GM19351 (cell line): ENCODE data around the gene KIF13A.
A peak's percentile ranks its signal among the peaks of the same experiment; 100 is the strongest.
"Not testable (repeated sequence)": the region's sequence is repeated elsewhere in the genome, so short reads cannot be mapped to it uniquely, and the experiment has no call there.

ENCODE experiments used
- ATAC-seq: cut with Tn5 transposase; IDR thresholded peaks from one replicate; pipeline ENCODE4 v1.9.1; 2021; ENCODE audit warnings: mild to moderate bottlenecking, moderate library complexity; ENCODE audit not compliant: unreplicated experiment

The KIF13A gene

DNA sequence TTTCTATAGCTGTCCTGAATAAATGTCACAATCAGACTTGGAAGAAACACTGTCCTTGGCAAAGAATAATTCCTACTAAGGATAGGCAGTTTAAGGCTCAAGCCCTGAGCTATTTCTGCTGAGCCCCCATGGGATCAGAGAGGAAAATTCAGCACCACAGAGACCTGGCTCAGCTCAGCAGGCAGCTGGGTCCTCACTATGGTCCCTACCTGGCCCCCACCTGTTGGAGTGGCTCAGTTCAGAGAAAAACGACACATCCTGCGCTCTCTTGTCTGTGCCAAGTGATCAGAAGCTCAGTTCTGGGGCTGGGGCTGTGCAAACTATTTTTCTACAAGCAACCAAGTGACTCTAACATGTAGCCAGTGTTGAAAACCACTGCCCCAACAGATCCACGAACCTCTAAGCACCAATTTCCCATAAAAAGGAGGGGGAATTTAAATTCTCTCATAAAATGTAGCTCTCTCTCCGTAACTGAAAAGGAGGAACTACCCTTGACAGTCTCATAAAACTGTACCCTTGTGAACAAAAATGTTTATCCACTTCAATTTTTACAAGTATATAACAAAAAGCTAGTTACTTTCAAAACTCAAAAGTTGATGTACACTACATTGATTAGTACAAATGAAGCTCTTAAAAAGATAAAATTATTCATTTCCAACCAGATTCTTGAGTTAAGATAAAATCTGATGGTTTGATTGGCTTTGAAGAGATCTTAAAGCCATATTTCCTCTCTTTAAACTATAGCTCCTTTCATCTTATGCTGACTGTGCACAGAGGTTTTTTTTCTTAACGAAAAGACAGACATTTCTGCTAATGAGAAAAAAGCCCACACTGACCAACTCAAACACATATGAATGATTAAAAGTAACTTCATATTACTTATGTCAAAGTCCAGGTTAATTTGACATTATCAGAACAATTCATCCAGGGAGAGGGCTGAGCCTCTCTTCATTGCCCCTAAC is 52.0 kb downstream of the KIF13A start:
- ATAC-seq: no peak

DNA sequence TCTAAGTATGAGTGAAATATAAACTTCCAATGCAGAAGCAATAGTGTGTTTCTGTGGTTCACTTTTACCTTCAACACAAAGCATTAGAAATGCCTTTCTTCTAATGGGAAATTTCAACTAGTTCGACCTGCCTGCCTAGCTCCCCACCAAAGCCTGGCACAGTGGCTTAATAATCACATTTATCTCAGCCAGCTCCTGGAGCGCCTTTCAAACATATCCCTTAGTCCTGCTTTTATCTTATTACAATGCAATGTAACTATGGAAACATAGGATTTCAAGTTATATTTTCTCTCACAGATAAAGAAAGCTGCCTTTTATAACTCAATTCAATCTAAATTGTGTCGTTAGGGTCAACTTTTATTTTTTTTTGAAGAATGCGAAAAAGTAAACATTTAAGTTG is 53.7 kb downstream of the KIF13A start:
- ATAC-seq: no peak

GRCh38 chr6:17932330-17932852 is 55.0 kb downstream of the KIF13A start:
- ATAC-seq: no peak

DNA sequence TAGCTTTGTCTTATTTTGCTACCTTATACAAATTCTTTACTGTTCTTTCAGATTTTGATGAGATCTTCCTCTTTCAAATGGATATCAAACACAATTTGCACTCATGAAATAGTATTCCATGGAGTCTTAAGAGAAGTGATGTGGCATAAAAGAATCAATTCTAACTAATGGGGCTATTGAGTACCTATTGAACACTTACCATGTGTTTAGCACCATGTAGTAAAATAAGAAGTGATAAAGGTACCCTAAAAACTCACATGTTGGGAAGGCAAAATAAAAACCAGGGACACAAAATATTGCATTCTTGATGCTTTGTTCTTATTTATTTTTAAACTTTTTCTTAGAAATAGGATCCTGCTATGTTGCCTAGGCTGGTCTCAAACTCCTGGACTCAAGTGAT is 56.2 kb downstream of the KIF13A start:
- no peak for ATAC-seq

- ATAC-seq: no peak
These were observed 57.0 kb downstream of the KIF13A start for GRCh38 chr6:17930321-17930993.

- no peak for ATAC-seq
These were observed 58.7 kb downstream of the KIF13A start for GRCh38 chr6:17928514-17929430.

- no peak for ATAC-seq
These were observed 59.7 kb downstream of the KIF13A start for GRCh38 chr6:17927705-17928104.

GRCh38 chr6:17923401-17923863 is 64.0 kb downstream of the KIF13A start:
- ATAC-seq: no peak

GRCh38 chr6:17921454-17921853 is 66.0 kb downstream of the KIF13A start:
- ATAC-seq: no peak

DNA sequence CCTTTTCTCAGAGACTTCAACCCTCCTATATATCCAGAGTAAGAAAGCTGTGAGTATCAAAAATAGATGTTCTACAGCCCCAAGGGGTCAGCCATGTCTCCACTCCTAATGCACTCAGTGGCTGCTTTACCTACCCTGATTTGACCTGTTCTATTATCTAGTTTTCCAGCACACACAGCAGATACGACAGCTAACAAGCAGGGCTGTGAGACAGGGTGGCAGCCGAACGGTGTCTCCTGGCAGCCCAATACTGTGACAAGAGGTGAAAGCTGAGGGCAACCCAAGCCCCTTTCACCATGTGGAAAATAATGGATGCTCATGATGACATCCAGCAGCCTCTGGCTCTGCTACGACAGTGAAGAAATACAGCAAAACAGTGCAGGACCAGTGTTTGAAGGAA is 67.9 kb downstream of the KIF13A start:
- ATAC-seq: no peak

DNA sequence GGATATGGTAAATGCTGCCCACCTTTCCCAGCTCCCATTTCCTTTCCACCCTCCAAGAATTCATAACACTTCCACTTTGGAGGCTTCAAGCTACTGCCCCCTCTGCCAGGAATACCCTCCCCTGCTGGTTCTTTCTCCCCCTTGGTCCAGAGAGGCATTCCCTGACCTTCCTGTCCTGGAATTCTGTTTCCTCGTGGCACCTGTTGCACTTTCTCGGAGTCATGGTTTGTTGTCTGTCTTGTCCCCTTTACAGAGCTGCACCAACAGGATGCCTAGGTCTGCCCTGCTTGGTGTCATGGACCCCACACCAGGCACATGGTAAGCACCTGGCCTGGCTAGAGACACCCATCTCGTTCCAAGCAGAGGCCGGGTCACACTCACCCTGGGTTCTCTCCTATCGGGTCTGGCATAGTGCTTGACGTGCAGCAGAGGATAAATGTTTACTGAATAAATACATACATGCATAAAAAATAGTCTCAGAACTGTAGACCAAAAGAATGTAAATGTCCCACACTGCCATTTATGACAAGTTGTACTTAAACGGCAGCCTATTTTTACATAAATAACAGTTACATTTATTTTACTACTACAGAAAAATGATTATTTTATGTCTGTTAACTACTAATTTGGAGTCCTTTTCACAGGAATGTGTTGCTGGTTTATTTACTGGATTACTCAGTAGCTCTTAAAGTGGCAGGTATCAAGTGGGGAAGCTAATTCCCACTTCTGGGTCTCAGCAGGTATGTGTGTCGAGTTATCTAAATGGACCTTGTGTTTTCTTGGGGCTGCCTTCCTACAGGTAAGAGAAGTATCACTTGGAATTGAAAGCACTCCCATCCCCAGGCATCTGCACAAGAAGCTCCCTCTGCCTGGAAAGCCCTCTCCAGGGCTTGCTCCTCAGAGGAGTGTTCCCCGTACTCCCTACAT is 69.3 kb downstream of the KIF13A start:
- no peak for ATAC-seq

- no peak for ATAC-seq
These were observed 72.8 kb downstream of the KIF13A start for GRCh38 chr6:17914651-17915050.

DNA sequence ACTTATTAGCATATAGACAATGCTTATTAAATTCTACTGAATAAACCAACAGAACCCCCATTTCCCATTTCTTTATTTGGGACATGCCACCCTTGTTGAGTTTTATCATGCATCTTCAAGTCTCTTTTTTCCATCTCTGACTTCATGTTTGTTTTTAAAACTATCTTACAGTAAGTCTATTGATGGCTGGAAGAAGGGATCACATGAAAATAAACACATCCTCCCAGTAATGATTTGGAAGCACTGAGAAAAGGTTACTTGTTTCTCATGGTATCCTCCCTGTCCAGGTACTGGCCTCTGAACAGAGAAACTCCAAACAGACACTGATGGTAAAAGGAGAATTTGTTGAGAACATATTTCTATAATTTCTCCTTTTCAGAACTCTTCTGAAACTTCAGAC is 74.9 kb downstream of the KIF13A start:
- no peak for ATAC-seq

DNA sequence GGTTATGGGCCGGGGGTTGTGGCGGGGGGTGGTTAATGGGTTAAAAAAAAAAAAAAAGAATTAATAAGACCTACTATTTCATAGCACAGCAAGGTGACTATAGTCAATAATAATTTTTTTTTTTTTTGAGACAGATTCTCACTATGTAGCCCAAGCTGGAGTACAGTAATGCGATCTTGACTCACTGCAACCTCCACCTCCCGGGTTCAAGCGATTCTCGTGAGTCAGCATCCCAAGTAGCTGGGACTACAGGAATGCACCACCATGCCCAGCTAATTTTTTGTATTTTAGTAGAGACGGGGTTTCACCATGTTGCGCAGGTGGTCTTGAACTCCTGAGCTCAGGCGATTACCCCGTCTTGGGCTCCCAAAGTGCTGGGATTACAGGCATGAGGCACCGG is 75.8 kb downstream of the KIF13A start:
- not testable (repeated sequence) for ATAC-seq

- ATAC-seq: no peak
These were observed 77.2 kb downstream of the KIF13A start for GRCh38 chr6:17910189-17910588.

GRCh38 chr6:17908831-17909230 is 78.6 kb downstream of the KIF13A start:
- ATAC-seq: no peak

DNA sequence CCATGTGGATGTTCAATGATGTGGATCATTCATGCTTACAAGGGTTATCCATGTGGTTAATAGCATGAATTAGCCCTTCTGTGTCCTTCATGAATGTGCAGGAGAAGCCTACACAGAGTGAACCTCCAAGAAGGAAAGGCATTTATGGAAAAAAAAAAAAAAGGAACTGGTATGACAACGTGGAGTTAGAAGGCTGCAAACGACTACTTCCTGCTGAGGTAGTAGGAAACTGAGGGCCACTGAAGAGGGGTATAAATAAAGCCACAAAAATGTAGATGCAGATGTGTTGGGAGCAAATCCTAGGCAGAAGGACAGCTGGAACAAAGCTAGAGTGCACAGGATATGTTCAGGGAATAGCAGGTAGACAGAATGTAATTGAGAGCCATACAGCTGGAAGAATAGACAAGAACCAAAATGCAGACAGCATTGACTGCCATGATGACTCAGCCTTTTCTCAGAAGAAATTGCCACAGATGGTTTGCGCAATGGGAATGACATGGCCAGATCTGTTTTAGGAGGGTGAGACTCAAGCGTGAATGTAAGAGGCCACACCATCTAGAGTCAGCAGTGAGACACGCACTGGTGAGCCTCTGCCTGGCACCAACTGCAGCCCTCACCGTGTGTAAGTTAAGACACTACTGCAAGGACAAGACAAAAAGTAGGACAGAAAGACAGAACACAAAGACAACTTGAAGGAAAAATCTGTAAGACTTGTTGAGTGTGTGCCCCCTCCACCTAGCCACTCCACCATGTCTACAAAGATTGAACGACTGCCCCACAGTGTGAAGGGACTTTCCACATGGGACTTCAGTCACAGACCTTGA is 79.8 kb downstream of the KIF13A start:
- ATAC-seq: peak; percentile 70

DNA sequence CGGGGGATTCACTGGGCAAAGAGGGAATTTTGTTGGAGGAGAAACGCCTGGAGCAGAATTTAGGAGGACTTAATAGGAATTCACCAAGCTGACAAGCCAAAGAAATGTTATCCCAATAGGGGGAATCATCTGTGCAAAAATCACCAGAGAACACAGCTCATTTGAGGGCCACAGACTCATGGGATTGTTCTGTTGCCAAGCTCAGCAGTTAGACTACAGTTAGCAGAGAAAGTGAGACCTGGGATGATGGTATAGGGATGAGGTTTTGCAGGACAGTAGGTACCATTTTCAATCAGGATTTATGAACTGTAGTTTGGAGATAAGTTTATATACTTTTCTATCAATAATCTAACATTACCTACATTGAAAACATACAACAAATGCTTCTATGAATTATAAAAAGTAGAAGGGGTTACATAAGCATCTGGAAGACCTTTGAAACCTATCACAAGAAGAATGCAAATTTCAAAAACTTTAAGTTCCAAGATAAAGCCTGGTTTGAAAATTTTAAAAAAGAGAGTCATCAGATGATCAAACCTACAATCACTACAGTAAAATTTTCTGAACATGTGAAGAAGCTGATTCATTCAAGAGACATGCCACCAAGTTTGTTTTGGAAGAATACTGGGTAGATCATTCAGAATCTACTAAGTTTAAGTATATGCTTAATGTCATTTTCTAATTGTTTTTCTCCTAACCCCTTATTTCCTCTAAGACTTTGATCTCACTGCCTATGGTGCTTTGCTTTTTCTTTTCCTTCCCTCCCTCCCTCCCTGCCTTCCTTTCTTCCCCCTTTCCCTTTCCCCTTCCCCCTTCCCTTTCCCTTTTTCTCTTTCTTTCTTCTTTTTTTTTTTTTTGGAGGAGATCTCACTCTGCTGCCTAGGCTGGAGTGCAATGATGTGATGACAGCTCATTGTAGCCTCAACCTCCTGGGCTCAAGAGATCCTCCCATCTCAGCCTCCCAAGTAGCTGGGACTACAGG is 81.5 kb downstream of the KIF13A start:
- no peak for ATAC-seq
